Measurements from ENCODE around the gene TPSAB1.

DNA sequence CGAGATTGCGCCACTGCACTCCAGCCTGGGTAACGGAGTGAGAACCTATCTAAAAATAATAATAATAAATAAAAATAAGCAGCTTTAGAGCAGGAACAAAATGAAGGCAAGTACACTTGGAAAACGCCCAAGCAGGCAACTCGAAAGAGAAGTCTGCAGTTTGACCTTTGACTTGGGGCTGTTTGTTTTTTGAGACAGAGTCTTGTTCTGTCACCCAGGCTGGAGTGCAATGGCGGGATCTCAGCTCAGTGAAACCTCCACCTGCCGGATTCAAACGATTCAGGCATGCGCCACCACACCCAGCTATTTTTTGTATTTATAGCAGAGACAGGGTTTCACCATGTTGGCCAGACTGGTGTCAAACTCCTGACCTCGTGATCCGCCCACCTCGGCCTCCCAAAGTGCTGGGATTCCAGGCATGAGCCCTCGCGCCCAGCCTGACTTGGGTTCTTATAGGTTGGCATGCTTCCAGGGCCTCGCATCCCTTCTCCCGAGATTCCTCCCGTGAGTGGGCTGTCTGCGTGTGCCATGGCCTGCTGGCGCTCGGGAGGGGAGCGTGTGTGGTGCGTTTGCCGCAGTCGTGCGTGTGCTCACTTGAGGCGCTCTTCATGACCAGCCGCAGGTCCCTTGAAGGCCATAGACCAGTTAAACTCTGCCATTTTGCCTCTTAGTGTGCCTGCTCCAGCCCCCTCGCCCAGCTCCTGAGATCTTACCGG lies 50.5 kb downstream of the TPSAB1 start:
- TF ChIP-seq EZH2 (IDR thresholded peaks at IDR 0.05; ENCODE audit: insufficient read depth, low read length), result no peak
- TF ChIP-seq, protein P1, sequence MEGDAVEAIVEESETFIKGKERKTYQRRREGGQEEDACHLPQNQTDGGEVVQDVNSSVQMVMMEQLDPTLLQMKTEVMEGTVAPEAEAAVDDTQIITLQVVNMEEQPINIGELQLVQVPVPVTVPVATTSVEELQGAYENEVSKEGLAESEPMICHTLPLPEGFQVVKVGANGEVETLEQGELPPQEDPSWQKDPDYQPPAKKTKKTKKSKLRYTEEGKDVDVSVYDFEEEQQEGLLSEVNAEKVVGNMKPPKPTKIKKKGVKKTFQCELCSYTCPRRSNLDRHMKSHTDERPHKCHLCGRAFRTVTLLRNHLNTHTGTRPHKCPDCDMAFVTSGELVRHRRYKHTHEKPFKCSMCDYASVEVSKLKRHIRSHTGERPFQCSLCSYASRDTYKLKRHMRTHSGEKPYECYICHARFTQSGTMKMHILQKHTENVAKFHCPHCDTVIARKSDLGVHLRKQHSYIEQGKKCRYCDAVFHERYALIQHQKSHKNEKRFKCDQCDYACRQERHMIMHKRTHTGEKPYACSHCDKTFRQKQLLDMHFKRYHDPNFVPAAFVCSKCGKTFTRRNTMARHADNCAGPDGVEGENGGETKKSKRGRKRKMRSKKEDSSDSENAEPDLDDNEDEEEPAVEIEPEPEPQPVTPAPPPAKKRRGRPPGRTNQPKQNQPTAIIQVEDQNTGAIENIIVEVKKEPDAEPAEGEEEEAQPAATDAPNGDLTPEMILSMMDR (IDR thresholded peaks at IDR 0.05; ENCODE audit: insufficient read depth, low read depth, low read length), result no peak
